ENCODE results near the gene TLE5.

- TF ChIP-seq CTCF (IDR thresholded peaks at IDR 0.05) (no peak), POLR2A (IDR thresholded peaks at IDR 0.05) (no peak)
Measured at GRCh38 chr19:3024509-3024869, 37.8 kb downstream of the TLE5 start.

Measured in tibial nerve (tissue), 3 donors.